HG03108 (cell line): ENCODE data around the gene MAP4K4.
"Not testable (repeated sequence)": the region's sequence is repeated elsewhere in the genome, so short reads cannot be mapped to it uniquely, and the experiment has no call there.

ENCODE experiments used
- ATAC-seq: cut with Tn5 transposase; IDR thresholded peaks from one replicate; pipeline ENCODE4 v1.9.1; 2021; ENCODE audit warnings: moderate library complexity; ENCODE audit not compliant: unreplicated experiment

The MAP4K4 gene

DNA sequence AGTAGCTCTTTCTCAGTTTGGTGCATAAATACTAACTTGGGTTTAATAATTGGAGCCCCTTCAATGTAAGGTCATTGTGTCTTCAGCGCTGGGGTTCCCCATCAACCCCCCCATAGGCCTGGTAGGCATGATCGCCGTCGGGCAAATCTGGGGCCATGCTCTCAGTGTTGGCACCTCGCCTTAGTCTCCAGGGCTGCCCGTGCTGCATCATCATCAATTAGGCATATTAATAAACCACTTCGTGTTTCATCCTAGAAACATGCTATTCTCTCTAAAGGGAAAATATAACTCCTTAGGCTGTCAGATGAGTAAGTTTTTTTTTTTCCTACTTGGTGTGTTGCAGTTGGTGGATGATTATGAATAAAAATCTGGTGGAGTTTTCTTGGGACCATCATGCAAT is 197.5 kb downstream of the MAP4K4 start:
- ATAC-seq, result no peak

DNA sequence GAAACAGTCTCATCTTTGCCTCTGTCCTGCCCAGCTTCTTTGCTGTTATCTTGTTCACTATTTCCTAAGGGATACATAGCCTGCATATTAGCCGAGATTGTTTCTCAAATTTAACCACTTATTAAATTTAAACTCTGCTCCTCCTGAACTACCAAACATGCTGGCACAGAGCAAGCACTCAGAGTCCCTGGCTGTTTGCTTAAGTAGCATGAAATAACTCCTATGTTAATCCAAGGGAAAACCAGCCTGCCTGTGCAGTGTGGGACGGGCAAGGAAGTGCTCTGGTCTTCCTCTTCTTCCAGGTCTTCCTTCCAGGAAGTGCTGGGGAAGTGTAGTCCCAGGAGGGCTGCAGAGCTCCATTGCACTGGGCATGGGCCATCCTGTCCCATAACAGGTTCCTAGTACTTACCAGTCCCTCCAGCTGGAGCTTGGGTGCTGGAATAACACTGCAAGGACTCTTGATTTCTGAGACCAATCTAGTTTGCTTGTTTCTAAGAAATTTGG is 198.4 kb downstream of the MAP4K4 start:
- ATAC-seq, result no peak

DNA sequence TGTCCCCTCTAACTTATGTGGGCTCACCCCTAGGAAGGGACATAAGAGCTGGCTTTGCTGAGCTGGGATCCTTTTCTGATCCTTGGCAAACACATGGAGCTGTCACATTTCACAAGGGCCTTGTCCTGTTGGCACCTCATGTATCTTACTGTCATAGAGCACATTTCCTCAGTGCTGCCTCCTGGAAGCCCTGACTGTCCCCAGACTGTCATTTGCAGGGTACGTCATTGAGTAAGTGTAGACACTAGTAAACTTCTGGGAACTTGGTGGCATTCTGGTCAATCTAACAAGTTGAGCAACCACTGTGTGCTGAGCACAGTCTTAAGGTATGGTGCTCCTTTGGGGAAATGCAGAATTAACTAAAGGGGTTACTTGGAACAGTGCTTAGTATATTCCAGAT is 199.8 kb downstream of the MAP4K4 start:
- ATAC-seq, result no peak

DNA sequence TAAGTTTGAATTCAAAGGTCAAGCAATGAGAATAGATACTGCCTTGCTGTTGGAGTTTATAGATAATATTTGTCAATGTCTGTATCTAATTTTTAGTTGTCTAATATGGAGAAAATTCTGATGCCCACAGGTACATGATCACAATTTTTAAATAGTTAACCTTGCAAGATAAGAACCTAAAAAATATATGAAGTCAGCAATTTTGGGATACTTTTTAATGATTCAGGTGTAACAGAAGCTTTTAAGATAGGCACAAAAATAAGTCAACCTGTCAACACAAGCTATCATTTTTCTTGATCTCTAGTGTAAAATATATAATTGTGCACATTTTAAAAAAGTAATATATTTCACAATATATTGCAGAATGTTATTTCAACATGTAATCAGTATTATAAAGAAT is 201.8 kb downstream of the MAP4K4 start:
- no peak for ATAC-seq

DNA sequence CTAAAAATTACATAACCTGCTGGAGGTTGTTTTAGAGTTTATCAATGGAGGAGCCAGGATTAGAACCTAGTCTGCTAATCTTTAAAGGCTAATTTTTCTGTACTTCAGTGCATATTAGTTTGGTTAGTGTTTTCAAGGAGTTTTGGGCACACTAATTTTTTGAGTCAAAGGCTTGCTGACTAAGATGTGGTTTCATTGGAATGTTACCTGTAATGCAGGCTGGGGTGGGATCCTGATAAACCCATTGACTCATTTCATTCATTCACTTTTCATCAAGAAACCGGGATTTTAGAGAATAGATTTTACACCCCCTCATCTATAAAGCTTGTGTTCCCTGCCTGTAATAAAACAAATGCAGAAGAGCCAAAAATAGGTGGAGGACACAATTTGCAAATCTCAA is 202.4 kb downstream of the MAP4K4 start:
- ATAC-seq, result no peak

DNA sequence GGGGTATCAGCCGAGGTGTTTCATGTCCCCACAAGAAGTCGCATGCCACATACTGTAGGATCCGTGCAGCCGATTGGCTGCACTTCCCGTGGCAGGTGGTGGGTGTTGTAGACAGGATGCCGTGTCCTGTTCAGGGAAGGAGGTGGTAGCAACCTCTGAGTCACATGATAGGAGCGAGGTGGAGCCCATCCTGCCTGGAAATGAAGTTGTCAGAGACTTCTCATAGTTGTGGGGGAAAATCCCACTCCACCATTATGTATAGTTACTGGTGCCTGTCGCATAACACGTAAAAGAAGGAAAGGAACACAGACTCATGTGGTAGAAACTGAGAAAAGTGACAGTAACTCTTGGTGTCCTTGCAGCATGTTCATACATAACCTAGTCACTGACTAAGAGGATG is 202.9 kb downstream of the MAP4K4 start:
- ATAC-seq, result peak; percentile 74

DNA sequence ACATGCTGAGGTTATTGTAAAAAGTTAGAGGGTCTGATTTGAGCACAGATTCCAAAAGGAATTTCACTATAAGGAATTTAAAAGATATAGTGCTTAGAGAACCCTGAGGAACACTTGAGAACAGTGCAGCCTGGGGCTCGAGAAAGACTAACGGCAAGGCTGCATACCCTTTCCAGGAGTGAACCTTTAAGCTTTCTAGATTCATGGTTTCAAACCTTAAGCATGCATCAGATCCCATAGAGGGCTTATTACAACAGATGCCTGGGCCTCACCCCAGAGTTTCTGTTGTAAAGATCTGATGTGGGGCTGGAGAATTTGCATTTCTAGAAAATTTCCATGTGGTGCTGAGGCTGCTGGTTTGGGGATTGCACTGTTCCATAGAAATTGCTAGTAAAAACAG is 203.7 kb downstream of the MAP4K4 start:
- no peak for ATAC-seq

DNA sequence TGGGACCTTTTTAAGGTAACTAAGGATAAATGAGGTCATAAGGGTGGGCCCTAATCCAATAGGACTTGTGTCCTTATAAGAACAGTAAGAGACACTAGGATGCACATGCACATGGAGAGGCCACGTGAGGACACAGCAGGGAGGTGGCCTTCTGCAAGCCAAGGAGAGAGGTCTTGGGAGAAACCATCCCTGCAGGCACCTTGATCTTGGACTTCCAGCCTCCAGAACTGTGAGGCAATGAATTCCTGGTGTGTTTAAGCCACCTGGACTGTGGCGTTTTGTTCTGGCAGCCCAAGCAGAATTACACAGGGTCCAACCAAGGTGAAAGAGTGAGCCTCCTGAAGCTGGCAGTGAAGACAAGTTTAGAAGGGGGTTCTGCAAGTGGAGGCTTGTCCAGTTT is 204.7 kb downstream of the MAP4K4 start:
- no peak for ATAC-seq

DNA sequence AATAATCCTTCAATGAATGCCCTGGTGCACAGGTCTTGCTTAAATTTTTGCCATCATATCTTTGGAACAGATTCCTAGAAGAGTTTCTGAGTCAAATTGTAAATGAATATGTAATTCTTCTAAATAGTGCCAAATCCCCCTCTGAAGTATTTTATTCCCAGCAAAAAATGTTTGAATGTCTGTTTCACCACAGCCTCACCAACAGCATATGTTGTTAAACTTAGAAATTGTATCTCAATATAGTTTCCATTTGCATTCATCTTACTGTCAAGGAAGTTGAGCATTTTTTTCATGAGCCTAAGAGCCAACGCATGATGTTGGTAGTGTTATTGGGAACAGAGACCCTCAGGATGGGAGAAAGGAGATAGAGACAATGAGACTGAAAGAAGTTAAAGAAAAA is 207.4 kb downstream of the MAP4K4 start:
- no peak for ATAC-seq

DNA sequence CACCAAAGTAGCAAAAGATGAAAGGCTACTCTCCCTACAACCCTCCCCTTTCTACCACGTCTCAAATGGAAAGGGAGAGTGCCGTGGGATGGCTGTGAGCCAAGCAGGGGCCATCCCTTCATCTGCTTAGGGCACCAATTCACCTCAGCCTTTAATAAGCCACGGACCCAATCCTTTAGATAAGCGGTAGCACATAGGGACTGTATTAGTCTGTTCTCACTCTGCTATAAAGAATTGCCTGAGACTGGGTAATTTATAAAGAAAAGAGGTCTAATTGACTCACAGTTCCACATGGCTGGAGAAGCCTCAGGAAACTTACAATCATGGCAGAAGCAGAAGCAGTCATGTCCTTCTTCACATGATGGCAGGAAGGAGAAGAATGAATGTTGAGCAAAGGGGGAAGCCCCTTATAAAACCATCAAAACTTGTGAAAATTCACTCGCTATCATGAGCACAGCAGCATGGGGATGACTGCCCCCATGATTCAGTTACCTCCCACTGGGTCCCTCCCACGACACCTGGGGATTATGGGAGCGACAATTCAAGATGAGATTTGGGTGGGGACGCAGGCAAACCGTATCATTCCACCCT is 208.3 kb downstream of the MAP4K4 start:
- ATAC-seq, result no peak

DNA sequence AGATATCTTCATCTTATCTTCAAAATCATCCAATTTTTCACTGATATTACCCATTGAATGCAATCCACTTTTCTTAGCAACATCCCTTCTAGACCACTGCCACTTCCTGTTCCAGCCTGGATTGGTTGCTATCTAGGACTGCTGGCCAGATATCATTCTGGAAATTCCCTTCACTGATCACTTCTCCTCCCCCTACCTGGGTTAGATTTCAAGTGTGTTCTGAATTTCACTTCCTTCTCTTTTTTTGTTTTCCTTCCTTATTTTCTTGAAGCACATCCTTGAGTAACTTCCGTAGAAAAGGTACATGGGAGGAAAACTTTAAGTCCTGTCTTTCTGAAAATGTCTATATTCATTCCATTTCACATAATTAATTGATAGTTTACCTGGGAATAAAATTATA is 212.3 kb downstream of the MAP4K4 start:
- no peak for ATAC-seq

DNA sequence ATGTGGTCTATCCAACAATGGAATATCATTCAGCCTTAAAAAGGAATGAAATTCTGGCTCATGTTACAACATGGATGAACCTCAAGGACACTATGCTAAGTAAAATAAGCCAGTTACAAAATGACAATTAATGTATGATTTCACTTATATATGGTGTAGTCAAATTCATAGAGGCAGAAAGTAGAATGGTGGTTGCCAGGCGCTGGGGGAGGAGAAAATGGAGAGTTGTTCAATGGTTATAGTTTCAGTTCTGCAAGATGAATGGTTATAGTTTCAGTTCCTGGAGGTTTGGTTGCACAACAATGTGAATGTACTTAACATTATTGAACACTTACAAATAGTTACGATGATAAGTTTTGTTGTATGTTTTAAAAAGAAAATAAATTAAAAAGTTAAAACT is 215.0 kb downstream of the MAP4K4 start:
- ATAC-seq, result peak; percentile 67

DNA sequence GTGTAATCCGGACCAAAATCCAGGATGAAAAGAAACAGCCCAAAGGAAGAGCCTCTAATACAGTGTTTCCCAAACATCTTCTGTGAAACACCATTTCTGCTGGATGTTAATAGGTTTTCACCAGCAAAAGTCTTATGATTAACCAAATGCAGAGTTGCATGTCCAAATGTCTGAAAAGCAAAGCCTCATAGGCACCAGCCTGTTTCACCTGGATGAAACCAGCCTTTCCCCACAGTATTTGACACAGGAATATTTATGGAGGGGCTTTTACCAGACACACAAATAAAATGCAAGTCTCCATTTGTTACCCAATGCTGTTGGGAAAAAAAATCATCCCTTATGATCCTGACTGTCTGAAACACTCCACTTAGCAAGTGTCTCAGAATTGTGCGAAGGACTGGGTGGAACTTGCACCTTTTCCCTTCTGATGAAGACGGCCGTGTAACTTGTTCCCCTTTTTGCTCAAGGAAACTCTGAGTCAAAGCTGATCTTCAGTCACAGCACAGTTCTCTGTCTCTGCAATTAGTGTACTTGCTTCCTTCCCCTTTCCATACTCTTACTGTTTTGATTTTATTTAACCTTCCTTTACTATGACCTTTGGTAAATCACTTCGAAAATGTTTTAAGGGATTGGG is 223.9 kb downstream of the MAP4K4 start:
- ATAC-seq, result no peak

DNA sequence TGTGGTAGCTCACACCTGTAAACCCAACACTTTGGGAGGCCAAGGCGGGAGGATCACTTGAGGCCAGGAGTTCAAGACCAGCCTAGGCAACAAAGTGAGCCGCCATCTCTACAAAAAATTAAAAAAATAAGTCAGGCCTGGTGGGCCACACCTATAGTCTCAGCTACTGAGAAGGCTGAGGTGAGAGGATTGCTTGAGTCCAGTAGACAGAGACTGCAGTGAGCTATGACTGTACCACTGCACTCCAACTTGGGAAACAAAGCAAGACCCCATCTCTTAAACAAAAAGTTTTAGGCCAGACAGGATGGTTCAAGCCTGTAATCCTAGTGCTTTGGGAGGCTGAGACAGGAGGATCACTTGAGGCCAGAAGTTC is 224.4 kb downstream of the MAP4K4 start:
- no peak for ATAC-seq

DNA sequence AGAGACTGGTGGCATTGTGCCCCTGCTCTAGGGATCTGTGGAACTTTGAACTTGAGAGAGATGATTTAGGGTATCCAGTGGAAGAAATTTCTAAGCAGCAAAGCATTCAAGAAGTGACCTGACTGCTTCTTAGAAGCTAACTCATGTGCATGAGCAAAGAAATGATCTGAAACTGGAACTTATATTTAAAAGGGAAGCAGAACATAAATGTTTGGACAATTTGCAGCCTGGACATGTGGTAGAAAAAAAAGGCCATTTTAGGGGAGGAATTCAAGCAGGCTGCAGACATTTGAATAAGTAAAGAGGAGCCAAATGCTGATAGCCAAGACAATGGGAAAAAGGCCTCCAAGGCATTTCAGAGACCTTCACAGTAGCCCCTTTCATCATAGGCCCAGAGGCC is 226.8 kb downstream of the MAP4K4 start:
- ATAC-seq, result not testable (repeated sequence)

DNA sequence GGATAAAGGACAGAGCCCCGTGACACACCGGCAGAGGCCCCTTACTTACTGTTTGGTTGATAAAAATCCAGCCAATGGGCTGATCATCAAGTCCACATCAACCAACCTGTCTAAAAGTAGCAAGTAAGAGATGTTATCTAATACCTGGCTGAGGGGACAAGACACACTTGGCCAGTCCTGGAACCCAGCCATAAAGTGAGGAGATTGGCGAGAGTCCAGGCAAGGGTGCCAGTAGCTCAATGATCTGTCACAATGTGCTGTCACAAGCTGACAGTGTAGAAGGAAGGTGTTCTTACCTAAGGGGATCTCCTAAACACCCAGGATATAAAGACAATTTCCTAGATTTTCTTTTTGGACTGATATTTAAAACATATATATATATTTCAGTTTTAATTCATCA is 232.5 kb downstream of the MAP4K4 start:
- no peak for ATAC-seq

DNA sequence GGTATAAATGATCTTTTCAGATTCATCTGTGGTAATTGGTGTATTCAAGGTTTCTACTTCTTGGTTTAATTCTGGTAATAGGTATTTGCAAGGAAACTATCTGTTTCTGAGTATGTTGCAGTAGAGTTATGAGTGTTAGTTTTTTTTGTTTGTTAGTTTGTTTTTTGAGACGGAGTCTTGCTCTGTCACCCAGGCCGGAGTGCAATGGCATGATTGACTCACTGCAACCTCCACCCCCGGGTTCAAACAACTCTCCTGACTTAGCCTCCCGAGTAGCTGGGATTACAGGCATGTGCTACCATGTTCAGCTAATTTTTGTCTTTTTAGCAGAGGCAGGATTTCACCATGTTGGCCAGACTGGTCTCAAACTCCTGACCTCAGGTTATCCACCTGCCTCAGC is 233.3 kb downstream of the MAP4K4 start:
- ATAC-seq, result no peak

DNA sequence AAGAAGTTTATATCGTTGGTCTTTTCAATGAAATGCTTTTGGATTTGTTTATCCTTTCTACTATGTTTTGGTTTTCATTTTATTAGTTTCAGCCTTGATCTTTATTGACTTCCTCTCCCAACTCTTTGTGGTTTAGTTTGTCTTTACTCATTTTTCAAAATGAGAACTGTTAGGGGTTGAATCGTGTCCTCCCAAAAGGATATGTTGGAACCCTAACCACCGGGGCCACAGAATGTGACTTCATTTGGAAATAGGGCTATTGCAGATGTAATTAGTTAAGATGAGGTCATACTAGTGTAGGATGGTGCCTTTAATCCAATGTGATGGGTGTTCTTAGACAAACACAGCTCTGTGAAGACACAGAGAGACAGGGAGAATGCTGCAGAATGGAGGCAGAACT is 233.9 kb downstream of the MAP4K4 start:
- ATAC-seq, result no peak

DNA sequence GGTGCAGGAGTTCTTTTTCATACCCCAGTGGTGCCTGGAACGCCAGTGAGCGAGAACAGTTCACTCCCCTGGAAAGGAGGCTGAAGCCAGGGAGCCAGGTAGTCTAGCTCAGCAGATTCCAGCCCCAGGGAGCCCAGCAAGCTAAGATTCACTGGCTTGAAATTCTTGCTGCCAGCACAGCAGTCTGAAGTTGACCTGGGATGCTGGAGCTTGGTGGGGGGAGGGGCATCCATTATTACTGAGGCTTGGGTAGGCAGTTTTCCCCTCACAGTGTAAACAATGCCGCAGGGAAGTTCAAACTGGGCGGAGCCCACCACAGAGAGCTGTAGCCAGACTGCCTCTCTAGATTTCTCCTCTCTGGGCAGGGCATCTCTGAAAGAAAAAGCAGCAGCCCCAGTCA is 238.3 kb downstream of the MAP4K4 start:
- not testable (repeated sequence) for ATAC-seq

DNA sequence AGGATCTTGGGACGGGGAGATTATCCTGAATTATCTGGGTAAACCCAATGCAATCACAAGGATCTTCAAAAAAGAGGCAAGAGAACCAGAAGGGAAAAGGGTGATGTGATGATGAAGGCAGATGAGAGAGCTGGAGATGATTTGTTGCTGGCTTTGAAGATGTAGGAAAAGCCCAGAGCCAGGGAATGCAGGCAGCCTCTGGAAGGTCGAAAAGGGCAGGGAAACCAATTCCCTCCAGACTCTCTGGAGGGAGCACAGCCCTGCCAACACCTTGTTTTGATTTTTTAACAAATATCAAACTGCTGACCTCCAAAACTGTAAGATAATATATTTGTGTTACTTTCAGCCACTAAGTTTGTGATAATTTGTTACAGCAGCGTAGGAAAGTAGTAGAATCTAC is 245.3 kb downstream of the MAP4K4 start:
- no peak for ATAC-seq
